BJ (cell line): ENCODE measurements around the gene TNPO1. TPM values are rescaled to one million over a fixed set of nuclear protein-coding genes. Genes with fewer than 3 reads are reported as not detected.

ENCODE experiments used
- CTCF ChIA-PET: fragments of 350-600 bp; formaldehyde crosslinking; extraction: SDS; loops from one replicate; lab custom pipeline; 2021; ENCODE audit warnings: antibody characterized with exemption, inconsistent platforms; lab: Yijun Ruan, JAX
- POLR2A ChIA-PET: fragments of 300-600 bp; sonication (Branson Sonifier 250); formaldehyde crosslinking; extraction: SDS; loops from one replicate; lab custom pipeline; 2021; ENCODE audit warnings: antibody characterized with exemption; lab: Charles Lee
- DNase-seq: peaks from one replicate; pipeline ENCODE4 v3.0.0-alpha.2; 2011; ENCODE audit warnings: low read depth
- H3K27me3 ChIP-seq: 2 replicates; pipeline ENCODE4 v1.6.0; 2011; ENCODE audit warnings: low read length; ENCODE audit not compliant: control insufficient read depth, insufficient read depth
- H3K36me3 ChIP-seq: 2 replicates; pipeline ENCODE4 v1.5.1; 2011; ENCODE audit warnings: low read length; ENCODE audit not compliant: control insufficient read depth, insufficient read depth
- H3K4me3 ChIP-seq: 2 replicates; pipeline ENCODE4 v1.5.1; 2011; ENCODE audit warnings: low read depth, mild to moderate bottlenecking, control low read depth, low read length
- polyA plus RNA-seq: library from polyadenylated mRNA; depleted of rRNA; stranded (reverse); fragments of >200 nt; gene quantifications from 2 replicates; pipeline ENCODE4 v1.2.3, GENCODE V29; 2011
- TF ChIP-seq, protein P1 (sequence below): IDR thresholded peaks from 2 replicates; pipeline ENCODE4 v1.5.1; 2011; ENCODE audit warnings: low read depth, mild to moderate bottlenecking, control low read depth, inconsistent platforms, low read length, moderate library complexity; ENCODE audit not compliant: insufficient read depth

The TNPO1 gene
- polyA plus RNA-seq, 1 experiment: 49.6 TPM

DNA sequence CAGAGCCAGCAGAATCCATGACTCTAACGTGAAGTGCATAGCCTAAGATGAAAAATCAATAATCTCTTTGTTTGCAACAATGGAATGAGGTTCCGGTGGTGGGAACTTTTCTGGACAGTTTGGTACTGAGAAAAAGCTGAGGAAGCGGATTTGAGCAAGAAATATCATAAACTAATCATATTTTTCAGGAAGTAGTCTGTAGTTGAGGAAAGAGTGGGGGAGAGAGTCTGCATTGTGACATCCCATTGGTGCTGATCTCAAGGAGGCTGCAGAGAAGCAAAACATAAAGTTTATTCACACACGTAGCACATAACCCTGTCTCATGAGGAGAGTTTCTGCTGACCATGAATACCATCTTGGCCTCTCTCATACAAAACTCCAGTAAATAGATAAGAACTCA is 123.6 kb downstream of the TNPO1 start:
- POLR2A ChIA-PET: no interaction called here

GRCh38 chr5:72943307-72943706 is 126.8 kb downstream of the TNPO1 start:
- DNase-seq: no peak
- TF ChIP-seq, protein P1, sequence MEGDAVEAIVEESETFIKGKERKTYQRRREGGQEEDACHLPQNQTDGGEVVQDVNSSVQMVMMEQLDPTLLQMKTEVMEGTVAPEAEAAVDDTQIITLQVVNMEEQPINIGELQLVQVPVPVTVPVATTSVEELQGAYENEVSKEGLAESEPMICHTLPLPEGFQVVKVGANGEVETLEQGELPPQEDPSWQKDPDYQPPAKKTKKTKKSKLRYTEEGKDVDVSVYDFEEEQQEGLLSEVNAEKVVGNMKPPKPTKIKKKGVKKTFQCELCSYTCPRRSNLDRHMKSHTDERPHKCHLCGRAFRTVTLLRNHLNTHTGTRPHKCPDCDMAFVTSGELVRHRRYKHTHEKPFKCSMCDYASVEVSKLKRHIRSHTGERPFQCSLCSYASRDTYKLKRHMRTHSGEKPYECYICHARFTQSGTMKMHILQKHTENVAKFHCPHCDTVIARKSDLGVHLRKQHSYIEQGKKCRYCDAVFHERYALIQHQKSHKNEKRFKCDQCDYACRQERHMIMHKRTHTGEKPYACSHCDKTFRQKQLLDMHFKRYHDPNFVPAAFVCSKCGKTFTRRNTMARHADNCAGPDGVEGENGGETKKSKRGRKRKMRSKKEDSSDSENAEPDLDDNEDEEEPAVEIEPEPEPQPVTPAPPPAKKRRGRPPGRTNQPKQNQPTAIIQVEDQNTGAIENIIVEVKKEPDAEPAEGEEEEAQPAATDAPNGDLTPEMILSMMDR: no peak
- no peaks in the 10 kb centered on the region for H3K36me3 ChIP-seq
- no peak overlapping the region for H3K4me3 ChIP-seq
- ChIA-PET POLR2A (no interaction called here), CTCF (interaction anchor here (0.9 kb wide), 1 partner anchor 9 kb away, joined by 4 read pairs; no protein-coding TSS in a partner anchor)
- H3K27me3 ChIP-seq: no peaks in the 10 kb centered on the region

More for the DNA sequence above, 123.6 kb downstream of the TNPO1 start:
- no peak for DNase-seq
- Histone ChIP-seq H3K27me3 (no peaks in the 10 kb centered on the region), H3K36me3 (no peaks in the 10 kb centered on the region), H3K4me3 (no peak overlapping the region)
- CTCF ChIA-PET: no interaction called here
- TF ChIP-seq, protein P1: no peak

GRCh38 chr5:72947498-72947897 is 131.0 kb downstream of the TNPO1 start:
- H3K27me3 ChIP-seq: no peaks in the 10 kb centered on the region
- ChIA-PET CTCF (interaction anchor here (0.9 kb wide), 1 partner anchor 8 kb away, joined by 5 read pairs; no protein-coding TSS in a partner anchor), POLR2A (no interaction called here)
- no peaks in the 10 kb centered on the region for H3K36me3 ChIP-seq
- H3K4me3 ChIP-seq: no peak overlapping the region
- no peak for DNase-seq
- TF ChIP-seq, protein P1: no peak

- ChIA-PET POLR2A (interaction anchor here (0.6 kb wide), 1 partner anchor 108 kb away, joined by 4 read pairs; no protein-coding TSS in a partner anchor), CTCF (interaction anchor here (0.6 to 1.8 kb wide), 2 partner anchors 31 to 511 kb away, joined by 3 to 4 read pairs; no protein-coding TSS in a partner anchor)
- Histone ChIP-seq H3K36me3 (no peaks in the 10 kb centered on the region), H3K4me3 (no peak overlapping the region), H3K27me3 (no peaks in the 10 kb centered on the region)
- TF ChIP-seq, protein P1: no peak
- no peak for DNase-seq
Measured at GRCh38 chr5:72949481-72949880, 133.0 kb downstream of the TNPO1 start.

DNA sequence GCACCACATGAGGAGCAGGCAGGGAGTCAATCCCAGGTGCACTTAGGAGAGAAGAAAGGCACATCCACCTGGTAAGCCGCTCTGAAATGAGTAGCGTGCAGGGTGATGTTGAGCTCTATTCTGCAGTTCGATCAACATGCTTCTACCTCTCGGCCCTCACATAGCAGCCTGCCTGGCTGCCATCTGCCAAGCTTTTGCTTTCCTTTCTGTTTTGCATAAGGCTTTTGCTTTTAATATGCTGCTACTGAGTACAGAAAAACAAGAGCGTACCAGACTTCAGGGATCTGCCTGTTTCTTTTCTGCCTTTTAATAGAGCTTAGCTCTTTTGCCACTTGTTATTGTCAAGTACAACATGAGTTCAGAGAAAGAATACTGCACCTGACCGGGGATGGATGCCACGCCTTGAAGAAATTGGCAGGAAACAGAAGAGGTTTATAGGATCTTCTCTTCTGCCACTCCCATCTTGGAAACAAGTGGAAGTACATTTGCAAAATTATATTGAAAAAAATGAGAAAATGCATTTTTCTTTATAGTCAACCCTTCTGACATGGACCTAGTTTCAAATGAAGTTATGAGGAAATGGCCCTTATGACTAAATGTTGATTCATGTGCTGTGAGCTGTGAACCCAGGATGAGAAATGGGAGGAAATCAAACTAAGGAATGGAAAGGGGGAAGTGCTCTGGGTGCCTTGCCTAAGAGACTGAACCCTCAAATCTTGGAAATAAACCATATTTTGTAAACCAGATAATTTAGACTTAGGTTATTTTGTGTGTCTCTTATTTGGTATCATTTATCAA is 135.4 kb downstream of the TNPO1 start:
- Histone ChIP-seq H3K4me3 (no peak overlapping the region), H3K36me3 (no peaks in the 10 kb centered on the region), H3K27me3 (no peaks in the 10 kb centered on the region)
- POLR2A ChIA-PET: interaction anchor here (0.6 to 0.7 kb wide), 2 partner anchors 14 to 1473 kb away, joined by 3 to 4 read pairs; no protein-coding TSS in a partner anchor
- DNase-seq: peak; percentile 39
- CTCF ChIA-PET: interaction anchor here (0.9 kb wide), 1 partner anchor 16 kb away, joined by 3 read pairs; no protein-coding TSS in a partner anchor
- TF ChIP-seq, protein P1: no peak
